GM19463 (cell line): ENCODE measurements around the gene COL23A1.
"Not testable (repeated sequence)": the region's sequence is repeated elsewhere in the genome, so short reads cannot be mapped to it uniquely, and the experiment has no call there.

ENCODE experiments used
- ATAC-seq: cut with Tn5 transposase; IDR thresholded peaks from one replicate; pipeline ENCODE4 v1.9.1; 2021; ENCODE audit warnings: mild to moderate bottlenecking, moderate library complexity; ENCODE audit not compliant: unreplicated experiment

COL23A1 gene

DNA sequence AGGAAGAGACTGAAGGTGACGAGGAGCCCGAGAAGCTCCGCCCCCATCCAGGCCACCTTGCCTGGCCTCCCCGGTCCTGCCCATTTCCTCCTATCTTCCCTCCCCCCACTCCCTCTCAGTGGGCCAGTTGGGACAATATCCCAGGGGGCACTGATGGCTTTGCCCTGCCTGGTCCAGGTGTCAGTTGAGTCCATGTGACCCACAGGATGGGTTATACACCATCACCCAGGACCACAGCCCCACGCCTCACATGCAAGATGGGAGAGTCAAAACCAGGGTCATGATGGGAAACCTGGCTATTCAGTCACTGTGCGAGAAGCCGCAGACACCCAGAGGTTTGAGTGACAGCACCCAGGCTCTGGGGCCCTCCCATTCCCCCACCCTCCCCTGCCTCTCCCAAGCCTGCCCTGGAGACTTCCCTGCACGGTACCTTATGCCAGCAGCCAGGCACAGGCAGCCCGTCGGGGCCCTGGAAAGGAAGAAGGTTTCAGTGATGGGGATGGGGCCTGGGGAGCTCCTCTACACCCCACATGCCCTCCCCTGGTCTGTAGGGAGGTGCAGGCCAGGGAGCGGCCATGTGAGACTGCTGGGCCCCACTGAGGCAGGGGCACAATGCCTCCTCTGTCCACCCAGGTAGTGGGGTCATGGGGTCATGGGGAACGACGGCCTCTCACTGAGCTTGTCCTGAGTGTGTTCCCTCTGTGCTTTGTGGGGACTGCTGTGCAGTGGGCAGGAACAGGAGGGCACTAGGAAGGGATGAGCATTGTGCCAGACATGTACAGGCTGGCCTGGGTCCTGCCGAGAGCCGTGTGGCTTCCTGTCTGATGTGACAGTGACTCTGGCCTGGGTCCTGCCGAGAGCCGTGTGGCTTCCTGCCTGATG lies 351.2 kb downstream of the COL23A1 start:
- no peak for ATAC-seq

DNA sequence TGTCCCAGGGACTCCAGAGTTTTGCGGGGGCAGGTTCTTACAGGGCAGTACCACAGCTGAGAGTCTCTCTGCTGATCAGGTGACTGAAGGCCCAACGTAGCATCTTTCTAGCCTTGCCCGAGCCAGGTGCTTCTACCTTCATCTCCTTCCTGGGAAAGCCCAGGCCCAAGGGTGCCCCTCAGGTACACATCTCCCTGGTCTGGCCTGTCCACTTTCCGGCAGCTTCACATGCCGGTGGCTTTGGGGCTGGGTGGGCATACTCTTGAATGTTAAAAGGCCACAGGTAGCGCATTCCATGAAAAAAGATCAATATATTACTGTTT lies 351.9 kb downstream of the COL23A1 start:
- ATAC-seq = no peak

DNA sequence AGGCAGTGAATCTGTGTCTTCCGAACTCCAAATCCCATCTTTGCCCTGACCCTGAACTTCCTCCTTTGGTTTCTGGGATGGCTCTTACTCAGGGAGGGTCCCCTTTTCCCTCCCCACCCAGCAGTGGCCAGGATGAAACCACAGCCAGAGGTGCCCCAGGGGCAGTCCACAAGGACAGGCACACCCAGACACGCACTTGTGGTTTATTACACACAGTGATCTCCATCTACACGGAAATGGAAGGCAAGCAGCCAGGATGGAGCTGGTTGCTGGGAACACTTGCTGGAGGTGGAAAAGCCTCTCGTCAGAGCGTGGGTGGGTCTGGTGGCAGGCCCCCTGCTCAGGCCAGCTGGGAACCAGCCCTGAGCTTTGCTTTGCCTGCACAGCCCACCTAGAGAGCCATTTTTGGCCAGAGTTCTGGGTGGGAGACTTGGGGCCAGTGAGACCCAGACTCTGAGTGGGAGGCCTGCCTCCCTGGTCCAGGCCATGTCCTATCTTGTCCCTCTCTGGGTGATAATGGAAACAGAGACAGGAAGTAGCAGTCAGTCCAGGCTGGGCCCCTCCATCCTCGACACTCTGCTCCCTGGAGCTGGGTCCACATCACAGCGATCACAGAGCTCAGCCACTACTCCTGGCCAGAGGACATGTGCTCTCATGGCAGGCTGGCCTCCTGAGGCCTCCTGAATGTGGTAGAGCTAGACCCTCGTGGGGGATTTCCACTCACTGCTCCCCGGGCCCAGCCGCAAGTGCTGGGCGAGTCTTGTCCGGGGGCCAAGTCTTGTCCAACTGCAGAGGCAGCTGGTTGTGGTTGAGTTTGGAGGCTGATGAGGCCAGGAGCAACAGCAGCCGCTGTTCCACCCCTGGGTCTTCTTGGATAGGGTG lies 352.5 kb downstream of the COL23A1 start:
- ATAC-seq = no peak

DNA sequence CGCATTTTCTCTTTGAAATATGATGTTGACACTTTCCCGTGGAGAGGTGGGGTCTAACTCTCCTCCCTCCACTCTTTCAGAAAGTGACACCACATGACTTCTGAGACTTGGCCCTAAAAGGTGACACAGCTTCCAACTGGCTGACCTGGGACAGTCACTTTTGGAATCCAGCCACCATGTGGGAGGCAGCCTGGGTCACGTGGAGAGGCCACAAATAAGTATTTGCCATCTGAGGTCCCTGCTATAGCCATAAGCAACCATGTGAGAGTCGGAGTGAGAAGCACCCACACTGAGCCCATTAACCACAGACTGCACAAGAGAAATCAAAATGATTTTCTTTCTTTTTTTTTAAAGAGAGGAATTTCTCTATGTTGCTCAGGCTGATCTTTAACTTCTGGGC lies 353.5 kb downstream of the COL23A1 start:
- no peak for ATAC-seq

DNA sequence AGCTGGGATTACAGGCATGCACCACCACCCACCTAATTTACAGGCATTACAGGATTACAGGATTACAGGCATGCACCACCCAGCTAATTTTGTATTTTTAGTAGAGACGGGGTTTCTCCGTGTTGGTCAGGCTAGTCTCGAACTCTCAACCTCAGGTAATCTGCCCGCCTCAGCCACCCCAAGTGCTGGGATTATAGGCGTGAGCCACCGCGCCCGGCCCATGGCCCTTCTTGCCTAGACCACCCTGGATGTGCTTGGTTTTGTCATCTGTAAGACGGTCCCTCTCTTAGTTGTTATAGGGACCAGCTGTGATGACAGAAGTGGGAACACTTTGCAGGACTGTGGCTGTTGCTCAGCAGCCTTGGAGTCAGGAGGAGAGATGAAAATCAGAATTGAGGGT lies 354.1 kb downstream of the COL23A1 start:
- no peak for ATAC-seq

DNA sequence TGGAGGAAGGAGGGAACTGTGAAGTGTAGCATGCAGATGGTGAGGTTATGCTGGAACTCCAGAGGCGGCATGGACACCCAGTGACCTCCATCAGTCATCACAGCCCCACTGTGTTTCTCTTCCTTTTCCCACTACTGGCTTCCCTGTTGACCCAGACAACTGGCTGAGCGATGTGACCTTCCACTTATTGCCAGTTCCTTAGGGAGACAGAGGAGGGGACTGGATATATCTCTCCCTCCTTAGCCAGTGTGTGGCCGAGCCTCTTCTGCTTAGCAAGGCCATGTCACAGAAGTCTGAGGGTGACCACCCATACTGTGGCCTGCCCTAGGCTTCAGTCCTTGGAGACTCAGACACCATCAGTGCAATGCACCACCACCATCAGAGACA lies 354.6 kb downstream of the COL23A1 start:
- ATAC-seq = no peak

DNA sequence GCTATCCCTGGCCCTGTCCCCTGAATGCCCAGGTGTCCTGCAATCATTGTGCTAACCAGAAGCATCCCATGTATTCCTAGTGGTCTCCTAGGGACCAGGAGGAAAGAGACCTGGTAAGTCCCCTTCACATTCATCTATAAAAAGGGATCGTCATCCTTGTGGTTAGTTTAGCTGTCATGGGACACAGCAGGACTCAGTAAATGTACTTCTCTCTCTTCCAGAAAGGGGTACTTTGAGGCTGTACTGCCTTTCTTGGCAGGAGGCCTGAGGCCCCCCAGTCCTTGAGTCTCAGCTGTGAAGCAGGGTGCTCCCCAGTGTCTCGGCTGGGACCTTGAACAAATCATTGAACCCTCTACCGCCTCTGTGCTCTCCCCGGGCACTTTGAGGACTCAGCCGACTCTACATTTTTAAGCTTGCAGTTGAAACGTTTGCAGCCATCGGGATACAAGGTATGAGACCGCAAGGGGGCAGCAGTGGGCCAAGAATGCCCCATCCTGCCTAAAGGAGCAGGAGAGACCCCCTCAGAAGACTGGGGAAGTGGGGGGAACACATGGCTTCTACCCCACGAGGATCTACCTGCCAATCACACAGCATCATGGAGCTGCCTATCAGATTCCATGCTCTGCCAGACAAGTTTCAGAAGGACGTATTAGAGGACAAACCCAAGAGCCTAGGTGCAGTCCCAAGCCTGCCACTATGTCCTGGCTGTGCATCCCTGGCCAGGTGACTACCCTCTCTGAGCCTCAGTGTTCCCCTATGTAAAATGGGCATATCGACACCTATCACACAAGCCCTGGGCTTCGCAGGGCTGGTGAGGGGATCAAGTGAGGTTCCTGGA lies 355.2 kb downstream of the COL23A1 start:
- no peak for ATAC-seq

DNA sequence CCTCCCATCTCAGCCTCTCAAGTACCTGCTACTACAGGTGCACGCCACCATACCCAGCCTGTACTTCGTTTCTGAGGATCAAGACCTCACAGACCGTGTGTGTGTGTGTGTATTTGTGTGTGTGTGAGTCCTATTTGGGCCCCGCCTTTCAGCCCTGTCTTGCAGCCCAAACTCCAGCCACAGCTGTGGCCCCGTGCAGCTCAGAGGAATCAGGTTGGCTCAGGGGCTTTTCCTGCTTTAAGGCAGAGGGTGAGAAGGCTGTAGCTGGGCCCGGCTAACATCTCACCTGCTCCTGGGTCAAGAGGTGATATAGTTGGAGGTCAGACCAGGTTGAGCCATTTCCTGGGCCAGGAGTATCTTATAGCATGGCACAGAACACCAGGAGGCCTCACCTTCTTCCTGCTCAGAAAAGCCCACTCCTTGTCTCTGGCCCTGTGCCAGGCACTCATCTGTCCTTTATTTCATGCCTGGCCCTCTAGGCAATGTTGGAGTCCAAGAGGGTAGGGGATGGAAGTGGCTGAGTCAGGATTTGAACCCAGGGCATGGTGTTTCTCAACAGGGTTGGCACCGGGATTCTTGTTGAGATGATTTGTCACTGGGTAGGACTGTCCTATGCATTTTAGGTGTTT lies 356.0 kb downstream of the COL23A1 start:
- no peak for ATAC-seq

DNA sequence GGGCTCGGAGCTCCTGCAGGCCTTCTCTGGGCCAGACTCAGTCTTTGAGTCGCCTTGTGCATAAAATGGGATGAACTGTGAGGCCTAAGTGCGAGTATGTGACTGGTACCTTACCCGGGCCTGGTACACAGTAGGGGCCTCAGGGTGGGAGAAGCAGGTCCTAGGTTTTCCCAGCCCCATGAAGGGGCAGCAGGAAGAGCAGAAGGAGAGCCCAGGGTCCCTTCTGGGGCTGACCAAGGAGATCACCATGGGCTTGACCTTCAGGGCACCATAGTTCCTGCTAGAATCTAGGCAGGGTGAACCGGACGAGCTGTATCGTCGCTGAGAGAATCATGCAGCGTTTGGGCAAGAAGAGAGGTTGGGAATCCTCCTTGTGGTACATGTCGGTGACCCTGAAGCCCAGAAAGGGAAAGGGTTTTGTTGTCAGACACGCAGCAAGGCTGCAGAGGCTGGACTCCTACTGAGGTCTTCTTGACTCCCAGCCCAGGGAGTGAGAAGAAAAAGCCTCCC lies 357.2 kb downstream of the COL23A1 start:
- no peak for ATAC-seq

DNA sequence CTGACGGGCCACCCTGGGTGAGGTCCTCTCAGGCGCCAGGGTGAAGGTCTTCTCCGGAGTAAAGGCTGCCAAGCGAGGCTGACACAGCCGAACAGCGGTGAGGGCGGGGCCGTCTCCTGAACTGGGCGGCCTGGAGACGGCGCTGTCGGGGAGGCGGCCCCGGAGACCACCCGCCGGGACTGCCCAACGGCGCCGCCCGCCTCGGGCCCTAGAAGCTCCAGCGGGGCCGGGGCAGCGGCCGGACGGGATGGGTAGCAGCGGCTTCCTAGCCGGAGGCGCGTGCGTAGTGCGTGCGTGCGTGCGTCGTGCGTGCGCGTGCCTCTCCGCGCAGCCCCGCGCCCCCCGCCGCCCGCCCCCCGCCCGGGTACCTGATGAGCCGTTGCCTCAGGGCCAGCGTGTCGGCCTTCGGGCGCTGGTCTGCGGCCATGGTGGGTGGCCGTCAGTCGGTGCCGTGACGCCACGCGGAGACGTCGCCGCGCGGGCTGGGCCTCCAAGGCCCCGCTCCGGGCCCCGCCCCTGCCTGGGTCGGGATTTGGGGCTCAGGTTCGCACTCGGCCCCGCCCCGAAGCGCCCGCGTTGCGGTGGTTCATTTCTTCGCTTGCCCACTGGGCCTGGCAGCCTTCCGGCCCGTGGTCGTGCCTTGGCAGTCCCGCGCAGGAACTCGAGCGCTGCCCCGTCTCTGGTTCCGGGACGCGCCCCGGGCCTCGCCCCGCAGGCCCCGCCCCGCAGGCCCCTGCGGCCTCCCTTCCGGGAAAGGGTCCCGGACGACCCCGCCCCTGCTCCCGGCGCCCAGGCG lies 357.9 kb downstream of the COL23A1 start, which contains the start of gene PHYKPL:
Gene PHYKPL, minus strand, starts transcription at position 679 of the 796 bp plus-strand sequence. Its CDS starts 252 bp downstream, at position 427.
- ATAC-seq = peak; percentile 63

DNA sequence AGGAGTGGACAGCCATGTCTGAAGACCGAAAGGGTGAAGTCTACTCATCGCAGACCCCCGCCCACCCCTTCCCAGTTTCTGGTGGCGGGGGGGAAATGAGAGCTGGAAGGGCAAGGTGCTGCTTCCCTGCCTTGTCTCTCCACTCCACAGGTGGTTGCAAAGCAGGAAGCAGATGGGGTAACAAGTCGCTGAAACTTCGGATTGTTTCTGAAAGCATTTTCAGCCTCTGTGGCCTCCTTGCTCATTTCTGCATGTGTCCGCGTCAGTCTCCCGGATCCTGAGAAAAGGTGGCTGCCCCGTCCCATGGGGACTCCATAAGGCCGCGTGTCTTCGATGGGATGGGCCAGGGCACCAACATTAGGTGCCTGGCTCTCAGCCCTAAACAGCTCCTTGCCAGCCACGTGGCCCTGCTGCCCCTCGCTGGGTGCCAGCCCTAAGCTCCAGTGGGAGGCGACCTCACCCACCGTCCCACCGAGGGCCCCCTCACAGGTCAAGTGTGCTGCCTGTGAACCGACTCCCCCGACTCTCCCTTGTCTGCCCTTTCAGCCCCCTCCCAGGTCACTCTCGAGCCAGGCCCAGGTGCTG lies 358.6 kb downstream of the COL23A1 start:
- peak; percentile 4 for ATAC-seq

DNA sequence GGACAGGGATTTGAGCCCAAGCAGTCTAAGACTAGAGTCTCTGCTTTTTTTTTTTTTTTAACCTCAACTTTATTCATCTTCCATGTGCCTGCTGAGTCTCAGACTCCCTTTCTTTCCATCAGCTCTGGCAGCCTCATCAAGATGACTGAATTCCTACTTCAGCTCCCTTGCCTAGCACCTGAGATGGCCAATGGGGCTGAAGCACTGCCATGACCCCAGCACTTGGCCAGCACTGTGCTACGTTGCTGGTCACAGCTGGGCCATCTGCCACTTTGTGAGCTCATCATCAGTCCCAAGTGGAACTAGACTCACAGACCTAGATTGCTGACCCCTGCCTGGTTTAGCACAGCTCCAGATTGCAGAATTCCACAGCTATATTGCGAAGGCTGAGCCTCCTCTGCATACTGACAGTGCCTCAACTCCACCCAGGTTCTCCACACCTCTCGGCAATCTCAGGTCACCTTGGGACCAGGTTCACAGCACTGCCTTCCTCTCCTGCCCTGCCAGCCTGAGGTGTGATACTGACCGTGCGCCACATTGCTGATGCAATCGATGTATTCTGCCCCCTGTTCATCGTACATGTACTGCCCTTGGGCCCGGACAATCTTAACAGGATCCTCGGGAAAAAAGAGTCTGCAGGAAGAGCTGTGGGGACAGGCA lies 359.2 kb downstream of the COL23A1 start:
- ATAC-seq = no peak

DNA sequence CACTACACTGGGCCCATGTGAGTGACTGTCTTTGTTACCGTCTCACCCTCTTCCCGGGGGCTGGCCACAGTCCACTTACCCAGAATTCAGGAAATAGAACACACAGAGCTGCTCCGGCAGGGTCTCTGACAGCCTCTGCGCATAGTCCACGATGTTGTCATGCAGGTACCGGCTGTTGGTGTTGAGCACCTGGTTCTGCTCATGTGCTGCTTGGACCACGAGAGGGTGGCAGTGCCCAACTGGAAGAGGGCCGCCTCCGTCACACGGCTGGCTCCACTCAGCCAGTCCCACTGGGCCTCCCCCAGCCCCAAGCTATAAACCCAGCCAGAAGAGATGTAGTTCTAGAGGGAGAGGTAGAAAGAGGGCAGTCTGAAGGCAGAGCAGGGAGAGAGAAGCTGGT lies 360.3 kb downstream of the COL23A1 start:
- no peak for ATAC-seq

DNA sequence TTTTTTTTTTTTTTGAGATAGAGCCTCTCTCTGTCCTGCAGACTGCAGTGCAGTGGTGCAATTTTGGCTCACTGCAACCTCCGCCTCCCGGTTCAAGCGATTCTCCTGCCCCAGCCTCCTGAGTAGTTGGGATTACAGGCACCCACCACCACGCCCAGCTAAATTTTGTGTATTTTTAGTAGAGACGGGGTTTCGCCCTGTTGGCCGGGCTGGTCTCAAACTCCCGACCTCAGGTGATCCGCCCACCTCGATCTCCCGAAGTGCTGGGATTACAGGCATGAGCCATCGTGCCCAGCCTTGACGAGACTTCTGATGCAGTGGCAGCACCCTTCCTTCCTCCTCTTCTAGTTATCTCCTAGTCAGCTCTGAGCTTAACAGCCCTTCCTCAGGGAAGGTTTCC lies 361.1 kb downstream of the COL23A1 start:
- ATAC-seq = not testable (repeated sequence)

DNA sequence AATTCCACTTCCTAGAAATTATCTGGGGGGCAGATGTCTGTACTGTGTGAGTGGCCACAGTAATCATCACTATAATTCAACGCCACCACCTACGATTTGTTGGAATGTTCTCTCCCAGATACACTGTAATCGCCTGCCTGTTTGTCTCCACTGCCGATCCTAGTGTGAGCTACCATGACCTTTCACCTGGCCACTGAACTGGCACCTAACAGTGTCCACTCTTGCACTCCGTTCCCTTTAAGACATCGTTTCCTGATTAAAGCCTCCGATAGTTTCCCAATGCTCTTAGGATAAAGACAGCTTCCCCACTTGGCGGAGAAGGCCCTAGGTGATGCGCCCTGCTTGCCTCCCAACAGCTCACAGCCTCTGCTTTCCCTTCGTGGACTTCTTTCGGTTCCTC lies 361.6 kb downstream of the COL23A1 start:
- ATAC-seq = no peak

DNA sequence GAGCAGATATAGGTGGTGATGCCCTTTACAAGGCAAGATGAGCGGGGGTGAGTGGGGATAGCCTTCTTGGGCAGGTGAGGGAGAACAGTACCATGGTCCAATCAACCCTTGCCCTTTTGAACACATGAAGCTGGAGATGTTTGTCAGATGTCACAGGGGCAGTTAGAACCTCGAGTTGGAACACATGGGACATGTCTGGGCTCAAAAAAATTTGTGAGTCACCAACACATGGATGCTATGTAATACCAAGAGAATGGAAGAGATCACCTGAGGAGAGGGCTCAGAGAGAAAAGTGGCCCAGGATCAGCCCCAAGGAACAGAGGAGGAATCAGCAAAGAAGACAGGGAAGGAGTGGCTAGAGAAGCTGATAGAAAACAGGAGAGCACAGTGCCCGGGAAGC lies 362.3 kb downstream of the COL23A1 start:
- ATAC-seq = no peak

DNA sequence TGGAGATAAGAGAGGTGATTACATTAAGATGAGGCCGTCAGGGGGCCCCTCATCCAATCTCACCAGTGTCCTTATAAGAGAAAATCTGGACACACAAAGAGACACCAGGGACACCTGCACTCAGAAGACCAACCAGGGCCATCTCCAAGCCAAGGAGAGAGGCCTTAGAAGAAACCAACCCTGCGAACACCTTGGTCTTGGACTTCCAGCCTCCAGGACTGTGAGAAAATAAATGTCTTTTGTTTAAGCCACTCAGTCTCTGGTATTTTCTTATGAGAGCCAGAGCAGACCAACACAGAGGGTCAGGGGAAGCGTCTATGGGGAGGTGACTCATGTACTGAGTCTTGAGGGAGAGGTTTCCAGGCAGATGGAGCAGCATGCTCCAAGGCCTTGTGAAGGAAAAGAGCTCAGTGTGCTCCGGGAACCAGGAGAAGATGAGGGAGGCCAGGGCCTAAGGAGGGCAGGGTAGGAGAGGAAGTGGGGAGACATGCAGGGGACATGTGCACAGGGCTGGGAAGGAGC lies 363.0 kb downstream of the COL23A1 start:
- no peak for ATAC-seq

DNA sequence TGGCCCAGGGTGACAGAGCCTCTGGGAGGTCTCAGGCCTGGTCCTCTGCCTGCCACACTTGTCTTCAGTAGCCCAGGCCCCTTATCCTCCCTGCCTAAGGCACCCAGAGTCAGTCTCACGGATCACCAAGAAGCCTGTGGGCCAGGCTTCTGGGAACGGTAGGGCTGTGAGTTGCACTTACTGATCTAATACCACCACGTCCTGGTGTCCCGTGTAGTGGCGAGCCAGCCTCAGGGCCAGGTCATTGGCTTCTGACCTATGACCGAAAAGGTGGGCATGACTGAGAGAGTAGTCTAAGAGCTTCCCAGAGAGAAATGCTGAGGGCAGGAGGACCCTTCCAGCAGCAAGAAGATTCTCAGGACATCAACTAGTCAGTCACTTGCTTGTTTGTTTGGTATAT lies 365.0 kb downstream of the COL23A1 start:
- no peak for ATAC-seq
